Measurements from ENCODE around the gene RNF126.
"Not testable (repeated sequence)": the region's sequence is repeated elsewhere in the genome, so short reads cannot be mapped to it uniquely, and the experiment has no call there.

Gene RNF126

GRCh38 chr19:685454-685931 lies 22.5 kb upstream of the RNF126 start:
- no peak for DNase-seq

- DNase-seq, result no peak
These were observed 19.8 kb upstream of the RNF126 start for GRCh38 chr19:682678-683320.

GRCh38 chr19:681029-682019 lies 18.3 kb upstream of the RNF126 start:
- DNase-seq, result peak; percentile 60

GRCh38 chr19:680287-681028 lies 17.4 kb upstream of the RNF126 start:
- peak; percentile 100 for DNase-seq

- peak; percentile 51 for DNase-seq
These were observed 16.6 kb upstream of the RNF126 start for GRCh38 chr19:679418-680286.

- no peak for DNase-seq
These were observed 15.9 kb upstream of the RNF126 start for GRCh38 chr19:678791-679388.

GRCh38 chr19:677601-678436 lies 14.8 kb upstream of the RNF126 start:
- DNase-seq, result no peak

- DNase-seq, result no peak
These were observed 14.2 kb upstream of the RNF126 start for GRCh38 chr19:677201-677600.

GRCh38 chr19:676339-677105 lies 13.5 kb upstream of the RNF126 start, which contains the start of gene FSTL3:
FSTL3 (plus strand) TSS chr19:676392; CDS start chr19:676424, 32 bp downstream.
- no peak for DNase-seq

- no peak for DNase-seq
These were observed 13.0 kb upstream of the RNF126 start for GRCh38 chr19:676007-676338.

GRCh38 chr19:674282-675151 lies 11.5 kb upstream of the RNF126 start:
- no peak for DNase-seq

GRCh38 chr19:670609-671075 lies 7.6 kb upstream of the RNF126 start:
- no peak for DNase-seq

- DNase-seq, result not testable (repeated sequence)
These were observed 5.8 kb upstream of the RNF126 start for GRCh38 chr19:668675-669434.

GRCh38 chr19:666985-667573 lies 4.1 kb upstream of the RNF126 start:
- DNase-seq, result not testable (repeated sequence)

GRCh38 chr19:664913-665443 lies 2.0 kb upstream of the RNF126 start:
- peak; percentile 81 for DNase-seq

- no peak for DNase-seq
These were observed 686 bp upstream of the RNF126 start for GRCh38 chr19:663682-664117.
